BE2C (cell line): ENCODE data around the gene TSPAN15.

Experiments
- DNase-seq: peaks from one replicate; pipeline ENCODE4 v3.0.0-alpha.2; 2020
- H3K27me3 ChIP-seq: fragments of 250-450 bp; sonication (Bioruptor Pico); 2 replicates; pipeline ENCODE4 v1.5.1; 2020; ENCODE audit warnings: mild to moderate bottlenecking
- H3K36me3 ChIP-seq: fragments of 250-450 bp; sonication (Bioruptor Pico); 2 replicates; pipeline ENCODE4 v1.5.1; 2020; ENCODE audit warnings: mild to moderate bottlenecking
- H3K4me1 ChIP-seq: fragments of 250-450 bp; sonication (Bioruptor Pico); 2 replicates; pipeline ENCODE4 v1.5.1; 2020
- H3K4me3 ChIP-seq: 2 replicates; pipeline ENCODE4 v1.5.1; 2011; ENCODE audit warnings: low read depth, low read length
- H3K9me3 ChIP-seq: fragments of 250-450 bp; sonication (Bioruptor Pico); 2 replicates; pipeline ENCODE4 v1.5.1; 2020
- CTCF ChIP-seq: IDR thresholded peaks from 2 replicates; pipeline ENCODE4 v1.5.1; 2012; ENCODE audit warnings: mild to moderate bottlenecking, low read depth, low read length

Gene TSPAN15

DNA sequence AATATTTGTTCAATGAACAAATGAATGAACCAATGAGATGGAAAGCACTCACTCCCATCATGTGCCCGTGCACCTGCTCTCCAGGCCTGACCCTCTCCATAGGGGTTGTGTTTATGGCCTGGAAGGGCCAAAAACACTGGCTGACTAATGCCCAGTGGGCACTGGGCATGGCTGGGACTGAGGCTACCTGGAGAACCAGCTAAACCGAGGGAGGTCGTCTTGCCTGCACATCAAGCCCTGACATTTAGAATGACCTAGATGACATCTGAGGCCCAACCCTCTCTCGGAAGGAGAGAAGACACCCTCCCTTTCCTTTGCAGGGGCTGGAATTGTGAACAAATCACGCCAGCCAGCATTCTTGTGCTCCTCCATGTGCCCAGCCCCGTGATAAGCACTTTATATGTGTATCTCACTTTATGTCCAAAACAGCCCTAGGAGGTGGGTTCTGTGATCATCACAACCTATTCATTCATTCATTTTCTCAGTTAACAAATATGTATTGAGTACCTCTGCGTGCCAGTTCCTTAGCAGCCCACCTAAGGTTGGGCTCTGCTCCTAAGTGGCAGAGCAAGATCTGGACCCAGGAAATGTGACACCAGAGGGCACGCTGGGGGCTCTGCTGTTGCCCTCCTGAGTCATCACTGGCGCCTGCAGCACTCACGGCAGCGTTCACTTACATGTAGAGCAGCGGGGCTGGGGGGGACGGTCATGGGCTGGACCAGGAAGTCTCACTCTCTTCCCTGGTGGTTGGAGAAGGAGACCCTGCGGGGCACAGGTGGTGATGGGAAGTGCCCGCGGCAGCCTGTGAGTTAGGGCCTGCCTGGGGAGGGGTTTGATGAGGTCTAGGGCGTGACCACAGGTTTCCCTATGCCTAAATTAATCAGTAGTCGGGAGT, 52.0 kb downstream of the TSPAN15 start:
- H3K4me1 ChIP-seq: no peaks in the 10 kb centered on the region
- H3K27me3 ChIP-seq: no peaks in the 10 kb centered on the region
- no peaks in the 10 kb centered on the region for H3K36me3 ChIP-seq
- H3K9me3 ChIP-seq: no peaks in the 10 kb centered on the region
- TF ChIP-seq CTCF: no peak
- no peak overlapping the region for H3K4me3 ChIP-seq
- DNase-seq: no peak

DNA sequence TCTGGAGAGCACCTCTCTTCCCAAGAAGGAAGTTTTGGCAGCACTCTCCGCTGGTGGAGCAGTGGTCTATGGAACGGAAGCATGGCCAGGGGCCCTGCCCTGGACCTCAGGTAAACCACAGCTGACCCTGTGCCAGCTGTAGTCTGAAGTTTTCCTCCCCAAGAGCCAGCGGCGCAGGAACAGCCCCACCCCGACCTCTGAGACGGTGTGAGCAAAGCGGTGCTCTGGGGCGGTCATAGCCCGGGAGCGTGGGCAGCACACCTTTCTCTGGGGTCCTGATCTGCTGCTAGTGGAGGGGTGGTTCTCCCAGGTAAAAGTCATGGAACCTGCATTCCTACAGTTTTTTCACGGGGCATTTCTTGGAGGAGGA, 52.6 kb downstream of the TSPAN15 start:
- DNase-seq: no peak
- Histone ChIP-seq H3K27me3 (no peaks in the 10 kb centered on the region), H3K36me3 (no peaks in the 10 kb centered on the region), H3K4me1 (no peaks in the 10 kb centered on the region), H3K4me3 (no peak overlapping the region), H3K9me3 (no peaks in the 10 kb centered on the region)
- no peak for TF ChIP-seq CTCF

GRCh38 chr10:69504576-69505250, 53.4 kb downstream of the TSPAN15 start:
- no peak overlapping the region for H3K4me3 ChIP-seq
- no peaks in the 10 kb centered on the region for H3K9me3 ChIP-seq
- no peaks in the 10 kb centered on the region; the same call in 1 of the 2 replicates for H3K27me3 ChIP-seq
- DNase-seq: no peak
- no peaks in the 10 kb centered on the region for H3K36me3 ChIP-seq
- H3K4me1 ChIP-seq: no peaks in the 10 kb centered on the region
- TF ChIP-seq CTCF: no peak

DNA sequence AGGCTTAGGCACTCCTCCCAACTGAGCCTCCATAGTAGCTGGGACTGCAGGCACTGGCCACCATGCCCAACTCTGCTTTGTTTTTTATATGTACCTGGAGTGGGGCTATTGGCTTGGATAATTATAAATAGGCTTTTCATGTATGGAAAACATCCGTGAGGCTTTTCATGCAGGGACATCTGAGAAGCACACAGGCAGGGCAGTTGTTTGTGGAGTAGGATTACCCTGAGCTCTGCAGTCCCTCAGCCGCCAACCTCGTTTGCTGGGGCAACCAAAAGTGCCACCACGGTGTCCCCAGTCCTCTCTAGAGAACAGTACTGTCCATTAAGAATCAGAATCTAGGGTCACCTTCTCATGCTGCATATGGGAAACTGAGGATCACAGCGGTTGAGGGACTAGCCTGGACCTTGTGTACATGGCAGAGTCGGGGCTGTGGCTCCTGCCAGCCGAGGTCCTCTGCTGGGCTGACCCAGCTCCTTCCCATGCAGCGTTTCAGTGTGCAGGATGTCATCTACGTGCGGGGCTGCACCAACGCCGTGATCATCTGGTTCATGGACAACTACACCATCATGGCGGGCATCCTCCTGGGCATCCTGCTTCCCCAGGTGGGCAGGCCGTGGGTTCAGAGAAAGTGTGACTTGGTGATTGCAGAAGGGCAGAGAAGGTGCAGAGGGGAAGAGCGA, 54.5 kb downstream of the TSPAN15 start:
- Histone ChIP-seq H3K4me1 (no peaks in the 10 kb centered on the region), H3K9me3 (no peaks in the 10 kb centered on the region), H3K4me3 (no peak overlapping the region), H3K27me3 (no peaks in the 10 kb centered on the region; the same call in 1 of the 2 replicates), H3K36me3 (no peaks in the 10 kb centered on the region)
- DNase-seq: no peak
- TF ChIP-seq CTCF: no peak

DNA sequence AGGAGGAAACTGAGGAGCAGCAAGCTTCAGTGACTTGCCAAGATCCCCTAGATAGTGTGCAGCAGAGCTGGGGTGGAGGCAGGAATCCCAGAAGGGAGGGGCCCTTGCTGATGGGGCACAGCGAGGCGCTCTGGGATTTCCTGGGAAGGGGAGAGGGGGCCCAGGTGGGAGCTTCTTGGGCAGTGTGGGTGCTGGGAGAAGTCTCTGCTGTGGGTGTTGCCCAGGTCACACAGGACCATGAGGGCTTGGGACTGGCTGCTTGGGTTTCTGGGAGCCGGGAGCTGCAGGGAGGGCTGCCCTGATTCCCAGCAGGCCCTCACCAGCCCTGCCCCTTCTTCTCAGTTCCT, 55.2 kb downstream of the TSPAN15 start:
- Histone ChIP-seq H3K27me3 (no peaks in the 10 kb centered on the region; the same call in 1 of the 2 replicates), H3K36me3 (no peaks in the 10 kb centered on the region), H3K4me1 (no peaks in the 10 kb centered on the region), H3K9me3 (no peaks in the 10 kb centered on the region), H3K4me3 (no peak overlapping the region)
- no peak for DNase-seq
- TF ChIP-seq CTCF: no peak
